SK-N-SH (cell line): ENCODE data around the gene CAPN7. TPM values are rescaled to one million over a fixed set of nuclear protein-coding genes. Genes with fewer than 3 reads are reported as not detected.

ENCODE experiments used
- CTCF ChIA-PET: fragments of 300-600, 350-600 bp; formaldehyde crosslinking; extraction: SDS; loops from one replicate; lab custom pipeline; 2021; lab: Yijun Ruan, JAX
- POLR2A ChIA-PET: fragments of 350-600 bp; sonication (Branson Sonifier 250); formaldehyde crosslinking; extraction: SDS; loops from one replicate; lab custom pipeline; 2020; ENCODE audit warnings: antibody characterized with exemption, inconsistent platforms; lab: Yijun Ruan, JAX
- DNase-seq: peaks from one replicate; pipeline ENCODE4 v3.0.0; 2012
- H2AFZ ChIP-seq: fragments of 200-600 bp; sonication (generic); 2 replicates; pipeline ENCODE4 v1.8.1; 2016; ENCODE audit warnings: antibody characterized with exemption, mild to moderate bottlenecking, low read depth
- H3F3A ChIP-seq: fragments of 200-600 bp; sonication (generic); replicated peaks from 2 replicates; pipeline ENCODE3; 2016; ENCODE audit warnings: antibody characterized with exemption, mild to moderate bottlenecking; ENCODE audit not compliant: insufficient read depth
- H3K27ac ChIP-seq, 2 experiments: fragments of 200-500 bp in 1 of 2; fragments of 200-600 bp in 1 of 2; sonication (Bioruptor generic) in 1 of 2; sonication (generic), shearing (Covaris generic) in 1 of 2; 2 replicates each; pipeline versions ENCODE4 v1.5.1 to v1.6.1; 2014 to 2016; ENCODE audit warnings: low read depth in 2 of 2, inconsistent platforms in 1 of 2, low read length in 1 of 2, mild to moderate bottlenecking in 1 of 2, mixed read lengths in 1 of 2
- H3K27me3 ChIP-seq: fragments of 200-600 bp; sonication (generic), shearing (Covaris generic); 2 replicates; pipeline ENCODE4 v1.6.1; 2016; ENCODE audit warnings: mixed run types; ENCODE audit not compliant: insufficient read depth
- H3K36me3 ChIP-seq, 2 experiments: fragments of 200-500 bp in 1 of 2; fragments of 200-600 bp in 1 of 2; sonication (Bioruptor generic) in 1 of 2; sonication (generic) in 1 of 2; replicated peaks in 1 of 2; 2 replicates each; pipeline versions ENCODE3 to v1.5.1; 2014 to 2016; ENCODE audit warnings: low read length in 1 of 2, mild to moderate bottlenecking in 1 of 2; ENCODE audit not compliant: insufficient read depth in 2 of 2, control insufficient read depth in 1 of 2
- H3K4me1 ChIP-seq, 2 experiments: fragments of 200-500 bp in 1 of 2; fragments of 200-600 bp in 1 of 2; sonication (Bioruptor generic) in 1 of 2; sonication (generic), shearing (Covaris generic) in 1 of 2; 2 replicates each; pipeline versions ENCODE4 v1.5.1 to v1.6.1; 2014 to 2016; ENCODE audit warnings: low read depth in 1 of 2, low read length in 1 of 2, mixed run types in 1 of 2; ENCODE audit not compliant: insufficient read depth in 2 of 2, control insufficient read depth in 1 of 2
- H3K4me2 ChIP-seq: fragments of 200-600 bp; sonication (generic), shearing (Covaris generic); 2 replicates; pipeline ENCODE4 v1.6.1; 2017; ENCODE audit warnings: mixed run types
- H3K4me3 ChIP-seq, 2 experiments: fragments of 200-500 bp in 1 of 2; fragments of 200-600 bp in 1 of 2; sonication (Bioruptor generic) in 1 of 2; sonication (generic), shearing (Covaris generic) in 1 of 2; 2 replicates each; pipeline versions ENCODE4 v1.5.1 to v1.8.1; 2014 to 2016; ENCODE audit warnings: low read depth in 2 of 2, inconsistent platforms in 1 of 2, low read length in 1 of 2, mild to moderate bottlenecking in 1 of 2, mixed read lengths in 1 of 2, moderate library complexity in 1 of 2
- H3K79me2 ChIP-seq: fragments of 200-600 bp; sonication (generic); 2 replicates; pipeline ENCODE4 v1.8.1; 2017; ENCODE audit warnings: mild to moderate bottlenecking; ENCODE audit not compliant: insufficient read depth
- H3K9ac ChIP-seq: fragments of 200-600 bp; sonication (generic); 2 replicates; pipeline ENCODE4 v1.6.1; 2017; ENCODE audit warnings: mixed run types
- H3K9me2 ChIP-seq: fragments of 200-600 bp; sonication (generic); 2 replicates; pipeline ENCODE4 v1.6.1; 2017; ENCODE audit warnings: mixed run types
- H3K9me3 ChIP-seq: fragments of 200-600 bp; sonication (generic); 2 replicates; pipeline ENCODE4 v1.6.1; 2017; ENCODE audit warnings: mixed run types, mild to moderate bottlenecking, moderate library complexity
- H4K20me1 ChIP-seq: fragments of 200-600 bp; sonication (generic); 2 replicates; pipeline ENCODE4 v1.6.1; 2017; ENCODE audit warnings: mild to moderate bottlenecking, mixed run types; ENCODE audit not compliant: insufficient read depth
- EP300 ChIP-seq, 2 experiments: IDR thresholded peaks; 2 replicates each; pipeline versions ENCODE4 v1.4.0 to v1.6.1; 2012; ENCODE audit warnings: borderline replicate concordance in 1 of 2, low read depth in 1 of 2, low read length in 1 of 2
- FOSL2 ChIP-seq: IDR thresholded peaks from 2 replicates; pipeline ENCODE4 v1.4.0; 2012; ENCODE audit warnings: low read depth, mild to moderate bottlenecking, moderate library complexity, borderline replicate concordance
- FOXJ3 ChIP-seq: sonication (generic); formaldehyde crosslinking; IDR thresholded peaks from 2 replicates; pipeline ENCODE4 v1.5.1; 2020; ENCODE audit warnings: mild to moderate bottlenecking, missing genetic modification reagents
- JUND ChIP-seq: IDR thresholded peaks from 2 replicates; pipeline ENCODE4 v1.4.0; 2012
- NRF1 ChIP-seq: IDR thresholded peaks from 2 replicates; pipeline ENCODE4 v1.6.1; 2012; ENCODE audit warnings: low read depth, mild to moderate bottlenecking, low read length
- RFX5 ChIP-seq: IDR thresholded peaks from 2 replicates; pipeline ENCODE4 v1.6.1; 2012; ENCODE audit warnings: mild to moderate bottlenecking, improper control_type of control experiment, low read length
- SIN3A ChIP-seq: IDR thresholded peaks from 2 replicates; pipeline ENCODE4 v1.6.1; 2012; ENCODE audit warnings: low read depth, mild to moderate bottlenecking, low read length, moderate library complexity, borderline replicate concordance
- WGBS: methylation state at CpG from one replicate; pipeline ENCODE4 v1.1.6; 2017; ENCODE audit warnings: low lambda C conversion rate; 5-methylcytosine and 5-hydroxymethylcytosine counted together
- polyA plus RNA-seq, 3 experiments: library from polyadenylated mRNA; depleted of rRNA; stranded (reverse); fragments of >200 nt; gene quantifications; 2 replicates each; pipeline ENCODE4 v1.2.3, GENCODE V29; 2012
- TF ChIP-seq, protein P1 (sequence below): IDR thresholded peaks from 2 replicates; pipeline ENCODE4 v1.4.0; 2012; ENCODE audit warnings: low read depth, borderline replicate concordance
- TF ChIP-seq, protein P2 (sequence below): IDR thresholded peaks from 2 replicates; pipeline ENCODE4 v1.4.0; 2012; ENCODE audit warnings: low read depth, borderline replicate concordance
- TF ChIP-seq, protein P3 (sequence below): fragments of 200-600 bp; sonication (generic); IDR thresholded peaks from 2 replicates; pipeline ENCODE4 v1.6.1; 2017; ENCODE audit warnings: antibody characterized with exemption, mild to moderate bottlenecking, moderate library complexity
- TF ChIP-seq, protein P4 (sequence below): IDR thresholded peaks from 2 replicates; pipeline ENCODE4 v1.4.0; 2012; ENCODE audit warnings: low read depth

CAPN7 gene
- polyA plus RNA-seq, 1 of the 3 experiments (the other 2 are of a cell fraction): 7.3 TPM

DNA sequence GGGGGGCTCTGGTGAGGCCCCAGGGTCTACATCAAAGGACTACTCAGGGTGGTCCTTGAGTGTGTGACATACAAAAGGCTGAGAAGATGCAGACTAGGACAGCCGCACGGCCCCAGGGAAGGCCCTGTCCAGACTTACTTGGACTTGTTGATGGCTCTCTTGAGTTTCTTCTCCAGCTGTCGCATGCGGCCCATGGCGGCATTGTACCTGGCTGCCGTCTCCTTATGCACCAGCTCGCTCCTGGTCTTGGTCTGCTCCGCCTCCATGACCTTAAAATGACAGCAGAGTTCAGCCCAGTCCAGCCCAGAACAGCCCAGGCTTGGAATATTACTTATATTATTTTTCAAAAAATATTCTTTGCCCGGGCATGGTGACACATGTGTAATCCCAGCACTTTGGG is 56.0 kb downstream of the CAPN7 start (continued):
- TF ChIP-seq, protein P1, sequence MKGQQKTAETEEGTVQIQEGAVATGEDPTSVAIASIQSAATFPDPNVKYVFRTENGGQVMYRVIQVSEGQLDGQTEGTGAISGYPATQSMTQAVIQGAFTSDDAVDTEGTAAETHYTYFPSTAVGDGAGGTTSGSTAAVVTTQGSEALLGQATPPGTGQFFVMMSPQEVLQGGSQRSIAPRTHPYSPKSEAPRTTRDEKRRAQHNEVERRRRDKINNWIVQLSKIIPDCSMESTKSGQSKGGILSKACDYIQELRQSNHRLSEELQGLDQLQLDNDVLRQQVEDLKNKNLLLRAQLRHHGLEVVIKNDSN: no peak
- TF ChIP-seq JUND (no peak), RFX5 (no peak), FOXJ3 (CRISPR knock-in tag) (no peak), EP300 (IDR thresholded peaks at IDR 0.05; ENCODE audit: borderline replicate concordance in 1 of 2, low read depth in 1 of 2, low read length in 1 of 2) (no peak)
- TF ChIP-seq, all 33 proteins: peak for 0

DNA sequence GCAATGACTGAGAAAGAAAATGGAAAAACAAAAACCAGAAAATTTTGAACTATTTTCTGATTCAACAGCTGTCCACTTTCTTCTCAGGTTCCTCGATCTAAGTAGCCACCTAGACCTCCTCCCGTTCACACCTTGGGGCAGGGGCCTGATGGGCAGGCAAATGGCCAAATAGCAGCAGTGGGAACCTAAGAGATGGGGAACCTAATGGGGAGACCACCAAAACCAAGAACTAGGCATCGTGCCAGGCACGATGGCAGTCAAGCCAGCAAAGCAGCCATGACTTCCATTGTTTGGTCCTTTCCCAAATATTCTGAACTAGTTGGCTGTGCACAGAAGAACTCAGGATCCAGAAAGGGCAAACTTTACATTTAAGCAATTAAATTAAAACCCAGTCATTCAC is 57.1 kb downstream of the CAPN7 start:
- no peaks in the 10 kb centered on the region for H3K27me3 ChIP-seq
- DNase-seq: no peak
- H3F3A ChIP-seq: peaks cover 4% of the 10 kb centered on the region
- TF ChIP-seq FOSL2 (no peak), RFX5 (no peak), FOXJ3 (CRISPR knock-in tag) (no peak), SIN3A (no peak), JUND (no peak), NRF1 (no peak)
- TF ChIP-seq, protein P2, sequence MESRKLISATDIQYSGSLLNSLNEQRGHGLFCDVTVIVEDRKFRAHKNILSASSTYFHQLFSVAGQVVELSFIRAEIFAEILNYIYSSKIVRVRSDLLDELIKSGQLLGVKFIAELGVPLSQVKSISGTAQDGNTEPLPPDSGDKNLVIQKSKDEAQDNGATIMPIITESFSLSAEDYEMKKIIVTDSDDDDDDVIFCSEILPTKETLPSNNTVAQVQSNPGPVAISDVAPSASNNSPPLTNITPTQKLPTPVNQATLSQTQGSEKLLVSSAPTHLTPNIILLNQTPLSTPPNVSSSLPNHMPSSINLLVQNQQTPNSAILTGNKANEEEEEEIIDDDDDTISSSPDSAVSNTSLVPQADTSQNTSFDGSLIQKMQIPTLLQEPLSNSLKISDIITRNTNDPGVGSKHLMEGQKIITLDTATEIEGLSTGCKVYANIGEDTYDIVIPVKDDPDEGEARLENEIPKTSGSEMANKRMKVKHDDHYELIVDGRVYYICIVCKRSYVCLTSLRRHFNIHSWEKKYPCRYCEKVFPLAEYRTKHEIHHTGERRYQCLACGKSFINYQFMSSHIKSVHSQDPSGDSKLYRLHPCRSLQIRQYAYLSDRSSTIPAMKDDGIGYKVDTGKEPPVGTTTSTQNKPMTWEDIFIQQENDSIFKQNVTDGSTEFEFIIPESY: no peak
- TF ChIP-seq, protein P1: no peak
- TF ChIP-seq, protein P3, sequence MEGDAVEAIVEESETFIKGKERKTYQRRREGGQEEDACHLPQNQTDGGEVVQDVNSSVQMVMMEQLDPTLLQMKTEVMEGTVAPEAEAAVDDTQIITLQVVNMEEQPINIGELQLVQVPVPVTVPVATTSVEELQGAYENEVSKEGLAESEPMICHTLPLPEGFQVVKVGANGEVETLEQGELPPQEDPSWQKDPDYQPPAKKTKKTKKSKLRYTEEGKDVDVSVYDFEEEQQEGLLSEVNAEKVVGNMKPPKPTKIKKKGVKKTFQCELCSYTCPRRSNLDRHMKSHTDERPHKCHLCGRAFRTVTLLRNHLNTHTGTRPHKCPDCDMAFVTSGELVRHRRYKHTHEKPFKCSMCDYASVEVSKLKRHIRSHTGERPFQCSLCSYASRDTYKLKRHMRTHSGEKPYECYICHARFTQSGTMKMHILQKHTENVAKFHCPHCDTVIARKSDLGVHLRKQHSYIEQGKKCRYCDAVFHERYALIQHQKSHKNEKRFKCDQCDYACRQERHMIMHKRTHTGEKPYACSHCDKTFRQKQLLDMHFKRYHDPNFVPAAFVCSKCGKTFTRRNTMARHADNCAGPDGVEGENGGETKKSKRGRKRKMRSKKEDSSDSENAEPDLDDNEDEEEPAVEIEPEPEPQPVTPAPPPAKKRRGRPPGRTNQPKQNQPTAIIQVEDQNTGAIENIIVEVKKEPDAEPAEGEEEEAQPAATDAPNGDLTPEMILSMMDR: no peak
- TF ChIP-seq, protein P4, sequence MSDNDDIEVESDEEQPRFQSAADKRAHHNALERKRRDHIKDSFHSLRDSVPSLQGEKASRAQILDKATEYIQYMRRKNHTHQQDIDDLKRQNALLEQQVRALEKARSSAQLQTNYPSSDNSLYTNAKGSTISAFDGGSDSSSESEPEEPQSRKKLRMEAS: no peak
- TF ChIP-seq, all 33 proteins: peak for 0
- 98% methylated on average over 4 of the region's 4 CpGs for WGBS
- Histone ChIP-seq H3K79me2 (no peaks in the 10 kb centered on the region), H3K9me3 (no peaks in the 10 kb centered on the region), H3K27ac (no peak overlapping the region), H4K20me1 (no peaks in the 10 kb centered on the region), H3K4me2 (no peak overlapping the region), H3K36me3 (peaks cover 23 to 25% of the 10 kb centered on the region in 2 experiments), H2AFZ (no peak overlapping the region), H3K4me3 (no peak overlapping the region), H3K4me1 (peaks cover 0 to 2% of the 10 kb centered on the region in 2 experiments; a peak in 1 of 4 replicates), H3K9ac (no peak overlapping the region), H3K9me2 (no peaks in the 10 kb centered on the region)
- ChIA-PET POLR2A (no interaction called here), CTCF (interaction anchor here (0.5 to 8.0 kb wide), 4 partner anchors 69 to 295 kb away, joined by 3 to 85 read pairs (median 5); partner anchors contain the start of gene SH3BP5)
